Ascending aorta (tissue), 2 donors: ENCODE data around the gene RARA. TPM values are rescaled to one million over a fixed set of nuclear protein-coding genes. Genes with fewer than 3 reads are reported as not detected.

Experiments
- DNase-seq, 2 donors: peaks; one replicate each; pipeline ENCODE4 v3.0.0-alpha.2; 2019; ENCODE audit warnings: low spot score in 2 of 2
- H3K27ac ChIP-seq, 2 donors: fragments of 200-600 bp; sonication (generic); one replicate each; pipeline ENCODE4 v1.5.1; 2016 to 2017; ENCODE audit warnings: mild to moderate bottlenecking in 1 of 2
- H3K27me3 ChIP-seq: fragments of 200-600 bp; sonication (generic); one replicate; pipeline ENCODE4 v1.5.1; 2017
- H3K36me3 ChIP-seq, 2 donors: fragments of 200-600 bp; sonication (generic); one replicate each; pipeline ENCODE4 v1.5.1; 2016
- H3K4me1 ChIP-seq, 2 donors: fragments of 200-600 bp; sonication (generic); one replicate each; pipeline ENCODE4 v1.5.1; 2016 to 2017; ENCODE audit warnings: mild to moderate bottlenecking in 1 of 2
- H3K4me3 ChIP-seq, 2 donors: fragments of 200-600 bp; sonication (generic); one replicate each; pipeline ENCODE4 v1.5.1; 2016 to 2017; ENCODE audit warnings: mild to moderate bottlenecking in 1 of 2
- H3K9me3 ChIP-seq, 2 donors: fragments of 200-600 bp; sonication (generic); one replicate each; pipeline ENCODE4 v1.5.1; 2016
- CTCF ChIP-seq, 3 experiments: fragments of 200-600 bp in 2 of 3; fragments of 450-650 bp in 1 of 3; sonication (generic) in 2 of 3; IDR thresholded peaks; one replicate each; pipeline ENCODE4 v1.5.1; 2016 to 2019; ENCODE audit warnings: antibody characterized with exemption in 3 of 3, mild to moderate bottlenecking in 1 of 3, moderate library complexity in 1 of 3
- intact Hi-C: fragments of 100-400 bp; cut with DNase I; formaldehyde crosslinking; loops from one replicate; pipeline ENCODE4 v1.15.1; 2023
- total RNA-seq: library from RNA; depleted of rRNA; stranded (reverse); fragments of >200 nt; gene quantifications from one replicate; pipeline ENCODE4 v1.1.0, GENCODE V29; 2016

Gene RARA
- total RNA-seq, 1 donor from 2014 or later, result 77.3 TPM

GRCh38 chr17:40345994-40346764 lies 37.2 kb downstream of the RARA start:
- peaks cover 29 to 56% of the 10 kb centered on the region in 2 donors for H3K4me1 ChIP-seq
- no peak for DNase-seq
- H3K36me3 ChIP-seq, result peaks cover 5 to 18% of the 10 kb centered on the region in 2 donors
- TF ChIP-seq CTCF (IDR thresholded peaks at IDR 0.05), result no peak
- H3K9me3 ChIP-seq, result no peaks in the 10 kb centered on the region
- intact Hi-C loops, result no loop called here
- H3K4me3 ChIP-seq, result peak overlapping the region; percentile 84 to 91
- H3K27ac ChIP-seq, result peak overlapping the region; percentile 92 to 94
- no peaks in the 10 kb centered on the region for H3K27me3 ChIP-seq

GRCh38 chr17:40346765-40347158 lies 37.8 kb downstream of the RARA start:
- H3K9me3 ChIP-seq, result no peaks in the 10 kb centered on the region
- peaks cover 10 to 23% of the 10 kb centered on the region in 2 donors for H3K36me3 ChIP-seq
- no peak for TF ChIP-seq CTCF (IDR thresholded peaks at IDR 0.05)
- DNase-seq, result no peak
- peaks cover 29 to 56% of the 10 kb centered on the region in 2 donors for H3K4me1 ChIP-seq
- H3K27ac ChIP-seq, result peak overlapping the region; percentile 92 to 94
- intact Hi-C loops, result no loop called here
- peak overlapping the region in 1 of 2 donors; percentile 8 for H3K4me3 ChIP-seq
- H3K27me3 ChIP-seq, result no peaks in the 10 kb centered on the region

- no peaks in the 10 kb centered on the region for H3K27me3 ChIP-seq
- H3K9me3 ChIP-seq, result no peaks in the 10 kb centered on the region
- peaks cover 18 to 31% of the 10 kb centered on the region in 2 donors for H3K36me3 ChIP-seq
- H3K4me3 ChIP-seq, result peak overlapping the region in 1 of 2 donors; percentile 8
- H3K4me1 ChIP-seq, result peaks cover 29 to 56% of the 10 kb centered on the region in 2 donors
- peak overlapping the region; percentile 47 to 92 for H3K27ac ChIP-seq
- intact Hi-C loops, result no loop called here
- DNase-seq, result no peak
- no peak for TF ChIP-seq CTCF (IDR thresholded peaks at IDR 0.05)
Measured at GRCh38 chr17:40347319-40348135, 38.5 kb downstream of the RARA start.

GRCh38 chr17:40348136-40348504 lies 39.1 kb downstream of the RARA start:
- H3K36me3 ChIP-seq, result peaks cover 22 to 37% of the 10 kb centered on the region in 2 donors
- no peak for TF ChIP-seq CTCF (IDR thresholded peaks at IDR 0.05)
- H3K27ac ChIP-seq, result peak overlapping the region; percentile 47 to 92
- no peak overlapping the region for H3K4me3 ChIP-seq
- intact Hi-C loops, result no loop called here
- no peaks in the 10 kb centered on the region for H3K9me3 ChIP-seq
- H3K4me1 ChIP-seq, result peaks cover 29 to 56% of the 10 kb centered on the region in 2 donors
- no peak for DNase-seq
- H3K27me3 ChIP-seq, result no peaks in the 10 kb centered on the region

- DNase-seq, result peak in 1 of 2 donors; percentile 82
- intact Hi-C loops, result no loop called here
- Histone ChIP-seq H3K4me3 (no peak overlapping the region), H3K27me3 (no peaks in the 10 kb centered on the region), H3K4me1 (peaks cover 29 to 56% of the 10 kb centered on the region in 2 donors), H3K9me3 (no peaks in the 10 kb centered on the region), H3K27ac (peak overlapping the region; percentile 47 to 92), H3K36me3 (peaks cover 22 to 41% of the 10 kb centered on the region in 2 donors)
- TF ChIP-seq CTCF (IDR thresholded peaks at IDR 0.05), result no peak
Measured at GRCh38 chr17:40348562-40349476, 39.8 kb downstream of the RARA start.
